IMR-90 (cell line): ENCODE results near the gene MRPL21. TPM values are rescaled to one million over a fixed set of nuclear protein-coding genes. Genes with fewer than 3 reads are reported as not detected.

ENCODE experiments used
- ATAC-seq: fragments of 200-7000 bp; cut with Tn5 transposase; 2 replicates; pipeline ENCODE4 v1.9.1; 2020; ENCODE audit warnings: low read depth, mild to moderate bottlenecking, moderate library complexity
- BruUV-seq: library from RNA; stranded (reverse); fragments of 400-500 nt; replicated peaks from 2 replicates; lab custom pipeline; 2021; lab: Mats Ljungman, UMichigan
- CTCF ChIA-PET: fragments of 300-600 bp; formaldehyde crosslinking; extraction: SDS; loops from one replicate; lab custom pipeline; 2021; ENCODE audit warnings: antibody characterized with exemption; lab: Yijun Ruan, JAX
- POLR2A ChIA-PET: fragments of 300-600 bp; sonication (Branson Sonifier 250); formaldehyde crosslinking; loops from one replicate; lab custom pipeline; 2022; ENCODE audit warnings: antibody characterized with exemption; ENCODE audit not compliant: unreplicated experiment; lab: Charles Lee
- DNase-seq: peaks from one replicate; pipeline ENCODE4 v3.0.0; 2013
- H2AFZ ChIP-seq: replicated peaks from 2 replicates; pipeline ENCODE3; 2013; ENCODE audit warnings: low read length, mild to moderate bottlenecking; ENCODE audit not compliant: poor library complexity
- H2AK5ac ChIP-seq: 2 replicates; pipeline ENCODE4 v1.6.1; 2013; ENCODE audit warnings: low read depth, low read length, inconsistent platforms
- H2AK9ac ChIP-seq: replicated peaks from 2 replicates; pipeline ENCODE3; 2013; ENCODE audit warnings: mild to moderate bottlenecking, low read depth, low read length, moderate library complexity; ENCODE audit not compliant: poor library complexity
- H2BK120ac ChIP-seq: 2 replicates; pipeline ENCODE4 v1.6.1; 2013; ENCODE audit warnings: low read depth, low read length, inconsistent platforms
- H2BK15ac ChIP-seq: 3 replicates; pipeline ENCODE4 v1.6.1; 2013; ENCODE audit warnings: low read depth, low read length, inconsistent platforms
- H2BK20ac ChIP-seq: 2 replicates; pipeline ENCODE4 v1.6.1; 2013; ENCODE audit warnings: low read depth, mild to moderate bottlenecking, inconsistent platforms, low read length, moderate library complexity
- H2BK5ac ChIP-seq: 2 replicates; pipeline ENCODE4 v1.6.1; 2013; ENCODE audit warnings: mild to moderate bottlenecking, low read depth, low read length, inconsistent platforms; ENCODE audit not compliant: poor library complexity, severe bottlenecking
- H3K14ac ChIP-seq: replicated peaks from 2 replicates; pipeline ENCODE4 v1.6.1; 2013; ENCODE audit warnings: low read depth, low read length, inconsistent platforms
- H3K18ac ChIP-seq: 2 replicates; pipeline ENCODE4 v1.6.1; 2013; ENCODE audit warnings: low read depth, low read length, control low read depth
- H3K23ac ChIP-seq: 2 replicates; pipeline ENCODE4 v1.6.1; 2013; ENCODE audit warnings: low read depth, low read length, inconsistent platforms
- H3K27ac ChIP-seq: 2 replicates; pipeline ENCODE4 v1.5.1; 2013; ENCODE audit warnings: mild to moderate bottlenecking, control low read depth, low read length; ENCODE audit not compliant: insufficient read depth
- H3K27me3 ChIP-seq: 2 replicates; pipeline ENCODE4 v1.6.1; 2013; ENCODE audit warnings: low read length; ENCODE audit not compliant: control insufficient read depth, insufficient read depth
- H3K36me3 ChIP-seq: 2 replicates; pipeline ENCODE4 v1.6.1; 2013; ENCODE audit warnings: low read length, mixed read lengths; ENCODE audit not compliant: control insufficient read depth, insufficient read depth
- H3K4ac ChIP-seq: 2 replicates; pipeline ENCODE4 v1.6.1; 2013; ENCODE audit warnings: low read depth, low read length, inconsistent platforms
- H3K4me1 ChIP-seq: 2 replicates; pipeline ENCODE4 v1.6.1; 2013; ENCODE audit warnings: low read length, mixed read lengths; ENCODE audit not compliant: control insufficient read depth, insufficient read depth
- H3K4me2 ChIP-seq: 2 replicates; pipeline ENCODE4 v1.6.1; 2013; ENCODE audit warnings: low read depth, mild to moderate bottlenecking, control low read depth, low read length, moderate library complexity
- H3K4me3 ChIP-seq: 2 replicates; pipeline ENCODE4 v1.5.1; 2013; ENCODE audit warnings: low read depth, mild to moderate bottlenecking, control low read depth, low read length, moderate library complexity; ENCODE audit not compliant: insufficient read depth
- H3K56ac ChIP-seq: 2 replicates; pipeline ENCODE4 v1.6.1; 2013; ENCODE audit warnings: low read length, inconsistent platforms; ENCODE audit not compliant: insufficient read depth; ENCODE audit errors: extremely low read depth
- H3K79me1 ChIP-seq, 2 experiments: 2 replicates each; pipeline ENCODE4 v1.6.1; 2013; ENCODE audit warnings: low read length in 2 of 2, inconsistent platforms in 1 of 2, low read depth in 1 of 2
- H3K9ac ChIP-seq: 2 replicates; pipeline ENCODE4 v1.6.1; 2013; ENCODE audit warnings: low read depth, low read length, control low read depth
- H3K9me1 ChIP-seq: 2 replicates; pipeline ENCODE4 v1.6.1; 2013; ENCODE audit warnings: low read length, inconsistent platforms; ENCODE audit not compliant: insufficient read depth
- H3K9me3 ChIP-seq: 2 replicates; pipeline ENCODE4 v1.6.1; 2013; ENCODE audit warnings: low read length; ENCODE audit not compliant: control insufficient read depth, insufficient read depth
- H4K20me1 ChIP-seq: 2 replicates; pipeline ENCODE4 v1.6.1; 2013; ENCODE audit warnings: low read length, inconsistent platforms; ENCODE audit not compliant: insufficient read depth
- H4K5ac ChIP-seq: 2 replicates; pipeline ENCODE4 v1.6.1; 2013; ENCODE audit warnings: mild to moderate bottlenecking, low read depth, low read length, control low read depth
- H4K8ac ChIP-seq, 2 experiments: 2 replicates each; pipeline ENCODE4 v1.6.1; 2013; ENCODE audit warnings: low read depth in 2 of 2, low read length in 2 of 2, control low read depth in 1 of 2, inconsistent platforms in 1 of 2
- H4K91ac ChIP-seq: 2 replicates; pipeline ENCODE4 v1.6.1; 2013; ENCODE audit warnings: low read depth, low read length, inconsistent platforms; ENCODE audit not compliant: insufficient read depth
- MAFK ChIP-seq: IDR thresholded peaks from 2 replicates; pipeline ENCODE4 v1.6.1; 2012; ENCODE audit warnings: low read depth, low read length, improper control_type of control experiment
- MXI1 ChIP-seq: IDR thresholded peaks from 2 replicates; pipeline ENCODE4 v1.6.1; 2012; ENCODE audit warnings: low read depth, mild to moderate bottlenecking, low read length, moderate library complexity, borderline replicate concordance
- NFE2L2 ChIP-seq: fragments of 150-350 bp; IDR thresholded peaks from 2 replicates; pipeline ENCODE4 v1.6.1; 2016; ENCODE audit warnings: low read depth, mild to moderate bottlenecking, low read length
- RCOR1 ChIP-seq: IDR thresholded peaks from 2 replicates; pipeline ENCODE4 v1.6.1; 2012; ENCODE audit warnings: mild to moderate bottlenecking, low read length, improper control_type of control experiment; ENCODE audit not compliant: insufficient replicate concordance
- WGBS, 2 experiments: methylation state at CpG; one replicate each; pipeline versions ENCODE4 v1.1.5 to v1.1.7; 2013; ENCODE audit warnings: missing lambda C conversion rate in 2 of 2; ENCODE audit not compliant: insufficient read length in 1 of 2; ENCODE audit errors: extremely low coverage in 2 of 2; 5-methylcytosine and 5-hydroxymethylcytosine counted together
- dilution Hi-C: fragments of 300-500 bp; cut with HindIII; formaldehyde crosslinking; loops from one replicate; pipeline ENCODE4 v1.14.3; 2018; ENCODE audit warnings: low sequenced_read_pairs; ENCODE audit not compliant: unreplicated experiment
- in situ Hi-C: fragments of 300-500 bp; cut with MboI; formaldehyde crosslinking; loops from 3 replicates; pipeline ENCODE4 v1.14.3; 2019; ENCODE audit warnings: low sequenced_read_pairs, inconsistent platforms, mixed read lengths
- intact Hi-C: fragments of 100-400 bp; cut with micrococcal nuclease; formaldehyde crosslinking; loops from 2 replicates; pipeline ENCODE4 v1.10.0; 2022
- polyA plus RNA-seq, 3 experiments: library from polyadenylated mRNA; depleted of rRNA; stranded (reverse); fragments of >200 nt; gene quantifications; 2 replicates each; pipeline ENCODE4 v1.2.3, GENCODE V29; 2012; ENCODE audit warnings: low replicate concordance in 1 of 3
- total RNA-seq: library from RNA; depleted of rRNA; stranded (reverse); fragments of >200 nt; gene quantifications from 2 replicates; pipeline ENCODE4 v1.2.3, GENCODE V29; 2012
- TF ChIP-seq, protein P1 (sequence below): fragments of 150-350 bp; IDR thresholded peaks from 2 replicates; pipeline ENCODE4 v1.6.1; 2016; ENCODE audit warnings: low read depth, mild to moderate bottlenecking, low read length, moderate library complexity, borderline replicate concordance

The MRPL21 gene
- total and polyA plus RNA-seq, 2 of the 4 experiments (the other 2 are of a cell fraction): 19.2 to 26.3 TPM

DNA sequence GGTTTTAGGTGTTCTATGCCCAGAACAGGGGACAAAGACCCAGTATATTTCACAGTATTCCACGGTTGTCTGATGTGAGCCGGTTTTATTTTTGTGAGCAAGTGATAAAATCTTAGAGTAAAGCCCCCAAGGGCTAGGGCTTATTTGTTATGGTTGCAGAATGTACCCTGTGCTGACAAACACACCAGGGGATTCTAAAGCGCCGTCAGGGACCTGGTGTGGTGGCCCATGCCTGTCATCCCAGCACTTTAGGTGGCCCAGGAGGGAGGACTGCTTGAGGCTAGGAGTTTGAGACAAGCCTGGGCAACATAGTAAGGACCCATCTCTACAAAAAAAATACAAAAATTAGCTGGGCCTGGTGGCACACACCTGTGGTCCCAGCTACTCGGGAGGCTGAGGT is 22.8 kb downstream of the MRPL21 start:
- Histone ChIP-seq H2AFZ (no peak overlapping the region), H3K4me3 (no peak overlapping the region), H2BK15ac (no peak overlapping the region), H2BK120ac (no peak overlapping the region), H3K9me1 (no peaks in the 10 kb centered on the region; the same call in 1 of the 2 replicates), H4K20me1 (no peaks in the 10 kb centered on the region), H3K4me2 (no peak overlapping the region), H4K5ac (no peak overlapping the region), H3K23ac (no peak overlapping the region), H2BK20ac (no peak overlapping the region), H2AK5ac (no peak overlapping the region), H3K9me3 (no peaks in the 10 kb centered on the region), H3K14ac (no peak overlapping the region), H3K79me1 (no peaks in the 10 kb centered on the region), H3K56ac (no peak overlapping the region), H3K27me3 (no peaks in the 10 kb centered on the region), H3K36me3 (no peaks in the 10 kb centered on the region), H4K8ac (no peak overlapping the region), H3K4ac (no peak overlapping the region), H4K91ac (no peak overlapping the region), H2BK5ac (no peak overlapping the region), H2AK9ac (no peak overlapping the region), H3K18ac (no peak overlapping the region), H3K9ac (no peak overlapping the region), H3K4me1 (no peaks in the 10 kb centered on the region), H3K27ac (no peak overlapping the region)
- TF ChIP-seq MAFK (no peak), MXI1 (no peak), NFE2L2 (no peak), RCOR1 (no peak)
- TF ChIP-seq, protein P1, sequence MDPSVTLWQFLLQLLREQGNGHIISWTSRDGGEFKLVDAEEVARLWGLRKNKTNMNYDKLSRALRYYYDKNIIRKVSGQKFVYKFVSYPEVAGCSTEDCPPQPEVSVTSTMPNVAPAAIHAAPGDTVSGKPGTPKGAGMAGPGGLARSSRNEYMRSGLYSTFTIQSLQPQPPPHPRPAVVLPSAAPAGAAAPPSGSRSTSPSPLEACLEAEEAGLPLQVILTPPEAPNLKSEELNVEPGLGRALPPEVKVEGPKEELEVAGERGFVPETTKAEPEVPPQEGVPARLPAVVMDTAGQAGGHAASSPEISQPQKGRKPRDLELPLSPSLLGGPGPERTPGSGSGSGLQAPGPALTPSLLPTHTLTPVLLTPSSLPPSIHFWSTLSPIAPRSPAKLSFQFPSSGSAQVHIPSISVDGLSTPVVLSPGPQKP: no peak
- ChIA-PET CTCF (no interaction called here), POLR2A (no interaction called here)
- in situ Hi-C loops (no loop called here), intact Hi-C loops (no loop called here), dilution Hi-C loops (no loop called here)
- no TSS peak for BruUV-seq
- no peak for ATAC-seq
- 100% methylated on average over 1 of the region's 5 CpGs; no CpG with 5 or more reads in 1 of the 2 experiments for WGBS, 2 experiments
- DNase-seq: no peak
